Thyroid gland (tissue), 4 donors: ENCODE measurements around the gene LMO7. TPM values are rescaled to one million over a fixed set of nuclear protein-coding genes. Genes with fewer than 3 reads are reported as not detected.

Experiments used
- DNase-seq, 2 donors: peaks; one replicate each; pipeline ENCODE4 v3.0.0-alpha.2; 2019
- H3K27ac ChIP-seq, 3 donors: fragments of 200-600 bp; sonication (generic); 1 replicate in 2 of 3; 2 replicates in 1 of 3; pipeline ENCODE4 v1.5.1; 2016 to 2019; ENCODE audit warnings: mild to moderate bottlenecking in 1 of 3, moderate library complexity in 1 of 3
- H3K27me3 ChIP-seq: fragments of 200-600 bp; sonication (generic); one replicate; pipeline ENCODE4 v1.5.1; 2019
- H3K36me3 ChIP-seq, 2 donors: fragments of 200-600 bp; sonication (generic); one replicate each; pipeline ENCODE4 v1.5.1; 2016 to 2019
- H3K4me1 ChIP-seq, 2 donors: fragments of 200-600 bp; sonication (generic); one replicate each; pipeline ENCODE4 v1.5.1; 2017 to 2019
- H3K4me3 ChIP-seq, 3 donors: fragments of 200-600 bp; sonication (generic); replicated peaks in 1 of 3; 1 replicate in 2 of 3; 2 replicates in 1 of 3; pipeline ENCODE4 v1.5.1; 2016; ENCODE audit warnings: mild to moderate bottlenecking in 1 of 3
- H3K9me3 ChIP-seq: fragments of 200-600 bp; sonication (generic); one replicate; pipeline ENCODE4 v1.5.1; 2017
- CTCF ChIP-seq, 6 experiments: fragments of 200-600 bp in 3 of 6; fragments of 450-650 bp in 3 of 6; sonication (generic) in 3 of 6; IDR thresholded peaks; one replicate each; pipeline ENCODE4 v1.5.1; 2016 to 2019; ENCODE audit warnings: antibody characterized with exemption in 6 of 6, mild to moderate bottlenecking in 2 of 6, inconsistent platforms in 1 of 6, moderate library complexity in 1 of 6
- POLR2A ChIP-seq, 2 donors: fragments of 450-650 bp; IDR thresholded peaks; one replicate each; pipeline ENCODE4 v1.6.1; 2017; ENCODE audit warnings: antibody characterized with exemption in 2 of 2, mild to moderate bottlenecking in 2 of 2, moderate library complexity in 1 of 2
- WGBS, 2 donors: methylation state at CpG; one replicate each; pipeline ENCODE4 v1.1.5; 2017; 5-methylcytosine and 5-hydroxymethylcytosine counted together
- intact Hi-C: fragments of 100-400 bp; cut with DNase I; formaldehyde crosslinking; loops from one replicate; pipeline ENCODE4 v1.15.1; 2023
- total RNA-seq, 4 donors: library from RNA; depleted of rRNA; stranded (reverse); fragments of >200 nt; gene quantifications; one replicate each; pipeline ENCODE4 v1.2.3, GENCODE V29; 2016

LMO7 gene
- total RNA-seq, 4 donors from 2014 or later = 129 to 218 (median 185) TPM

- DNase-seq = no peak
- no peaks in the 10 kb centered on the region for H3K36me3 ChIP-seq
- WGBS, 2 donors = 69% methylated on average over 7 of the region's 7 CpGs
- TF ChIP-seq POLR2A (IDR thresholded peaks at IDR 0.05) (no peak), CTCF (IDR thresholded peaks at IDR 0.05) (no peak)
- peak overlapping the region in 2 of 3 donors; percentile 49 to 55 for H3K27ac ChIP-seq
- H3K4me3 ChIP-seq = no peak overlapping the region
- H3K27me3 ChIP-seq = no peaks in the 10 kb centered on the region
- intact Hi-C loops = no loop called here
- H3K4me1 ChIP-seq = peaks cover 14% of the 10 kb centered on the region in 2 donors
- H3K9me3 ChIP-seq = no peaks in the 10 kb centered on the region
These were observed 68.2 kb downstream of the LMO7 start for GRCh38 chr13:75704194-75704926.

- Histone ChIP-seq H3K27me3 (no peaks in the 10 kb centered on the region), H3K4me3 (no peak overlapping the region), H3K4me1 (peaks cover 14% of the 10 kb centered on the region in 2 donors), H3K36me3 (no peaks in the 10 kb centered on the region), H3K9me3 (no peaks in the 10 kb centered on the region), H3K27ac (peak overlapping the region in 2 of 3 donors; percentile 49 to 55)
- WGBS, 2 donors = 72 to 79% methylated on average over 10 of the region's 10 CpGs
- intact Hi-C loops = no loop called here
- peak; percentile 16 to 33 for DNase-seq
- TF ChIP-seq POLR2A (IDR thresholded peaks at IDR 0.05) (no peak), CTCF (IDR thresholded peaks at IDR 0.05) (no peak)
These were observed 68.8 kb downstream of the LMO7 start for GRCh38 chr13:75704927-75705288.

- peaks cover 14% of the 10 kb centered on the region in 2 donors for H3K4me1 ChIP-seq
- TF ChIP-seq POLR2A (IDR thresholded peaks at IDR 0.05) (no peak), CTCF (IDR thresholded peaks at IDR 0.05) (no peak)
These were observed 69.3 kb downstream of the LMO7 start for GRCh38 chr13:75705395-75705794.

GRCh38 chr13:75705908-75706307 lies 69.8 kb downstream of the LMO7 start:
- H3K27me3 ChIP-seq = no peaks in the 10 kb centered on the region
- intact Hi-C loops = no loop called here
- peaks cover 14% of the 10 kb centered on the region in 2 donors for H3K4me1 ChIP-seq
- no peaks in the 10 kb centered on the region for H3K36me3 ChIP-seq
- no peak overlapping the region for H3K27ac ChIP-seq
- DNase-seq = no peak
- no peak overlapping the region for H3K4me3 ChIP-seq
- H3K9me3 ChIP-seq = no peaks in the 10 kb centered on the region
- no peak for TF ChIP-seq POLR2A (IDR thresholded peaks at IDR 0.05)
- TF ChIP-seq CTCF (IDR thresholded peaks at IDR 0.05) = no peak

More at GRCh38 chr13:75705395-75705794, 69.3 kb downstream of the LMO7 start:
- Histone ChIP-seq H3K9me3 (no peaks in the 10 kb centered on the region), H3K4me3 (no peak overlapping the region), H3K27ac (peak overlapping the region in 1 of 3 donors; percentile 49), H3K36me3 (no peaks in the 10 kb centered on the region), H3K27me3 (no peaks in the 10 kb centered on the region)
- intact Hi-C loops = no loop called here
- DNase-seq = no peak
- WGBS, 2 donors = 70 to 78% methylated on average over 1 of the region's 1 CpG

- no peak overlapping the region for H3K4me3 ChIP-seq
- intact Hi-C loops = no loop called here
- H3K27ac ChIP-seq = peak overlapping the region in 1 of 3 donors; percentile 20
- H3K36me3 ChIP-seq = no peaks in the 10 kb centered on the region
- H3K27me3 ChIP-seq = no peaks in the 10 kb centered on the region
- WGBS, 2 donors = 45 to 50% methylated on average over 2 of the region's 2 CpGs
- no peak for DNase-seq
- no peak for TF ChIP-seq POLR2A (IDR thresholded peaks at IDR 0.05)
- H3K9me3 ChIP-seq = no peaks in the 10 kb centered on the region
- peaks cover 14 to 26% of the 10 kb centered on the region in 2 donors for H3K4me1 ChIP-seq
These were observed 77.7 kb downstream of the LMO7 start for GRCh38 chr13:75713852-75714251.
